ENCODE results near the gene CHMP4A.
"Not testable (repeated sequence)": the region's sequence is repeated elsewhere in the genome, so short reads cannot be mapped to it uniquely, and the experiment has no call there.

The CHMP4A gene

GRCh38 chr14:24247422-24247821 lies 34.1 kb upstream of the CHMP4A start:
- no peak for DNase-seq (ENCODE audit: low read depth)
- H3K4me3 ChIP-seq (ENCODE audit: control insufficient read depth, low read depth, low read length) = no peak overlapping the region
- TF ChIP-seq, protein P1, sequence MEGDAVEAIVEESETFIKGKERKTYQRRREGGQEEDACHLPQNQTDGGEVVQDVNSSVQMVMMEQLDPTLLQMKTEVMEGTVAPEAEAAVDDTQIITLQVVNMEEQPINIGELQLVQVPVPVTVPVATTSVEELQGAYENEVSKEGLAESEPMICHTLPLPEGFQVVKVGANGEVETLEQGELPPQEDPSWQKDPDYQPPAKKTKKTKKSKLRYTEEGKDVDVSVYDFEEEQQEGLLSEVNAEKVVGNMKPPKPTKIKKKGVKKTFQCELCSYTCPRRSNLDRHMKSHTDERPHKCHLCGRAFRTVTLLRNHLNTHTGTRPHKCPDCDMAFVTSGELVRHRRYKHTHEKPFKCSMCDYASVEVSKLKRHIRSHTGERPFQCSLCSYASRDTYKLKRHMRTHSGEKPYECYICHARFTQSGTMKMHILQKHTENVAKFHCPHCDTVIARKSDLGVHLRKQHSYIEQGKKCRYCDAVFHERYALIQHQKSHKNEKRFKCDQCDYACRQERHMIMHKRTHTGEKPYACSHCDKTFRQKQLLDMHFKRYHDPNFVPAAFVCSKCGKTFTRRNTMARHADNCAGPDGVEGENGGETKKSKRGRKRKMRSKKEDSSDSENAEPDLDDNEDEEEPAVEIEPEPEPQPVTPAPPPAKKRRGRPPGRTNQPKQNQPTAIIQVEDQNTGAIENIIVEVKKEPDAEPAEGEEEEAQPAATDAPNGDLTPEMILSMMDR (IDR thresholded peaks at IDR 0.05; ENCODE audit: control insufficient read depth, insufficient read depth, low read depth, low read length, missing control alignments) = no peak

GRCh38 chr14:24246765-24247212 lies 33.5 kb upstream of the CHMP4A start:
- DNase-seq (ENCODE audit: low read depth) = no peak
- TF ChIP-seq, protein P1 (IDR thresholded peaks at IDR 0.05; ENCODE audit: control insufficient read depth, insufficient read depth, low read depth, low read length, missing control alignments) = no peak
- no peak overlapping the region for H3K4me3 ChIP-seq (ENCODE audit: control insufficient read depth, low read depth, low read length)

GRCh38 chr14:24245350-24245749 lies 32.1 kb upstream of the CHMP4A start:
- DNase-seq (ENCODE audit: low read depth); H3K4me3 ChIP-seq (ENCODE audit: control insufficient read depth, low read depth, low read length): not testable (repeated sequence)

- no peak for DNase-seq (ENCODE audit: low read depth)
- peak overlapping the region; percentile 85 for H3K4me3 ChIP-seq (ENCODE audit: control insufficient read depth, low read depth, low read length)
- TF ChIP-seq, protein P1 (IDR thresholded peaks at IDR 0.05; ENCODE audit: control insufficient read depth, insufficient read depth, low read depth, low read length, missing control alignments) = no peak
These were observed 30.1 kb upstream of the CHMP4A start for GRCh38 chr14:24243336-24243836.

- peak overlapping the region; percentile 85 for H3K4me3 ChIP-seq (ENCODE audit: control insufficient read depth, low read depth, low read length)
- DNase-seq (ENCODE audit: low read depth) = peak; percentile 63
- TF ChIP-seq, protein P1 (IDR thresholded peaks at IDR 0.05; ENCODE audit: control insufficient read depth, insufficient read depth, low read depth, low read length, missing control alignments) = peak; percentile 54
These were observed 28.6 kb upstream of the CHMP4A start for GRCh38 chr14:24241829-24242443.

GRCh38 chr14:24240110-24240918 lies 27.0 kb upstream of the CHMP4A start:
- TF ChIP-seq, protein P1 (IDR thresholded peaks at IDR 0.05; ENCODE audit: control insufficient read depth, insufficient read depth, low read depth, low read length, missing control alignments) = no peak
- DNase-seq (ENCODE audit: low read depth) = no peak
- H3K4me3 ChIP-seq (ENCODE audit: control insufficient read depth, low read depth, low read length) = no peak overlapping the region

- no peak overlapping the region for H3K4me3 ChIP-seq (ENCODE audit: control insufficient read depth, low read depth, low read length)
- DNase-seq (ENCODE audit: low read depth) = no peak
- TF ChIP-seq, protein P1 (IDR thresholded peaks at IDR 0.05; ENCODE audit: control insufficient read depth, insufficient read depth, low read depth, low read length, missing control alignments) = no peak
These were observed 25.3 kb upstream of the CHMP4A start for GRCh38 chr14:24238527-24239037.

All from AG09309 (cell line).